ENCODE data around the gene EDIL3.

DNA sequence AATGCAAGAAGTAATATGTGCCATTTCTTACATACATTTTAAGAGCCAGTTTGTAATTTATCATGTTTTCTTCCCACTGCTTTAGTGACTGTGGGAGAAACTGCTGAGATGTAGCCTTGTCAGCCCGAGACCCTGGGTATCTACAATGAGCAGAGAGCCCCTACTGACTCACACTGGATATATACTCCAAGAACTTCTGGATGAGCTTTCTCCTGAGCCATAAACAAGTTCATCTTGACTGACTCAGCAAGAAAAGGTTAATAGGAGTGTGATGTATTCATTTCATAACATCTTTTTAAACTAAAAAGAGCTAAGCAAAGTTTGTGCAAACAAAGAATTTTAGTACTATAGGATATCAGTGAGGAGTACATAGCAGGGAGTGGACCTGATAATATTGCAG is 182.5 kb downstream of the EDIL3 start:
- TF ChIP-seq, protein P1, sequence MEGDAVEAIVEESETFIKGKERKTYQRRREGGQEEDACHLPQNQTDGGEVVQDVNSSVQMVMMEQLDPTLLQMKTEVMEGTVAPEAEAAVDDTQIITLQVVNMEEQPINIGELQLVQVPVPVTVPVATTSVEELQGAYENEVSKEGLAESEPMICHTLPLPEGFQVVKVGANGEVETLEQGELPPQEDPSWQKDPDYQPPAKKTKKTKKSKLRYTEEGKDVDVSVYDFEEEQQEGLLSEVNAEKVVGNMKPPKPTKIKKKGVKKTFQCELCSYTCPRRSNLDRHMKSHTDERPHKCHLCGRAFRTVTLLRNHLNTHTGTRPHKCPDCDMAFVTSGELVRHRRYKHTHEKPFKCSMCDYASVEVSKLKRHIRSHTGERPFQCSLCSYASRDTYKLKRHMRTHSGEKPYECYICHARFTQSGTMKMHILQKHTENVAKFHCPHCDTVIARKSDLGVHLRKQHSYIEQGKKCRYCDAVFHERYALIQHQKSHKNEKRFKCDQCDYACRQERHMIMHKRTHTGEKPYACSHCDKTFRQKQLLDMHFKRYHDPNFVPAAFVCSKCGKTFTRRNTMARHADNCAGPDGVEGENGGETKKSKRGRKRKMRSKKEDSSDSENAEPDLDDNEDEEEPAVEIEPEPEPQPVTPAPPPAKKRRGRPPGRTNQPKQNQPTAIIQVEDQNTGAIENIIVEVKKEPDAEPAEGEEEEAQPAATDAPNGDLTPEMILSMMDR (IDR thresholded peaks at IDR 0.05) = no peak
- TF ChIP-seq POLR2AphosphoS5 (IDR thresholded peaks at IDR 0.05; ENCODE audit: low read depth, low read length) (no peak), TCF7L2 (IDR thresholded peaks at IDR 0.05; ENCODE audit: low read depth, low read length) (no peak), SIN3A (IDR thresholded peaks at IDR 0.05; ENCODE audit: borderline replicate concordance, insufficient read depth, low read depth, low read length) (no peak)
- TF ChIP-seq, protein P2, sequence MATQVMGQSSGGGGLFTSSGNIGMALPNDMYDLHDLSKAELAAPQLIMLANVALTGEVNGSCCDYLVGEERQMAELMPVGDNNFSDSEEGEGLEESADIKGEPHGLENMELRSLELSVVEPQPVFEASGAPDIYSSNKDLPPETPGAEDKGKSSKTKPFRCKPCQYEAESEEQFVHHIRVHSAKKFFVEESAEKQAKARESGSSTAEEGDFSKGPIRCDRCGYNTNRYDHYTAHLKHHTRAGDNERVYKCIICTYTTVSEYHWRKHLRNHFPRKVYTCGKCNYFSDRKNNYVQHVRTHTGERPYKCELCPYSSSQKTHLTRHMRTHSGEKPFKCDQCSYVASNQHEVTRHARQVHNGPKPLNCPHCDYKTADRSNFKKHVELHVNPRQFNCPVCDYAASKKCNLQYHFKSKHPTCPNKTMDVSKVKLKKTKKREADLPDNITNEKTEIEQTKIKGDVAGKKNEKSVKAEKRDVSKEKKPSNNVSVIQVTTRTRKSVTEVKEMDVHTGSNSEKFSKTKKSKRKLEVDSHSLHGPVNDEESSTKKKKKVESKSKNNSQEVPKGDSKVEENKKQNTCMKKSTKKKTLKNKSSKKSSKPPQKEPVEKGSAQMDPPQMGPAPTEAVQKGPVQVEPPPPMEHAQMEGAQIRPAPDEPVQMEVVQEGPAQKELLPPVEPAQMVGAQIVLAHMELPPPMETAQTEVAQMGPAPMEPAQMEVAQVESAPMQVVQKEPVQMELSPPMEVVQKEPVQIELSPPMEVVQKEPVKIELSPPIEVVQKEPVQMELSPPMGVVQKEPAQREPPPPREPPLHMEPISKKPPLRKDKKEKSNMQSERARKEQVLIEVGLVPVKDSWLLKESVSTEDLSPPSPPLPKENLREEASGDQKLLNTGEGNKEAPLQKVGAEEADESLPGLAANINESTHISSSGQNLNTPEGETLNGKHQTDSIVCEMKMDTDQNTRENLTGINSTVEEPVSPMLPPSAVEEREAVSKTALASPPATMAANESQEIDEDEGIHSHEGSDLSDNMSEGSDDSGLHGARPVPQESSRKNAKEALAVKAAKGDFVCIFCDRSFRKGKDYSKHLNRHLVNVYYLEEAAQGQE (IDR thresholded peaks at IDR 0.05; ENCODE audit: insufficient read depth in 1 of 2, low read depth in 2 of 2, low read length in 1 of 2) = no peak
